ENCODE results near the gene SAMD1. TPM values are rescaled to one million over a fixed set of nuclear protein-coding genes. Genes with fewer than 3 reads are reported as not detected.

SAMD1 gene
- 95.7 and 100 TPM in 2 replicates for total RNA-seq (2021; fragmentation: NEBNext Ultra II Directional; extraction: Animal tissue kit (Norgen Biotek cat#: 25700))
- polyA plus RNA-seq (2011; rRNA removed): 40.0 and 52.4 TPM in 2 replicates
- 48.4 TPM for polyA plus RNA-seq (2011; cell fraction: cytosol; rRNA removed)
- 118 TPM for polyA plus RNA-seq (2011; cell fraction: nucleus; rRNA removed)
- polyA plus RNA-seq (2012, experiment 1 of 2): 53.3 to 76.4 TPM (median 71.1 TPM) in 4 replicates
- 74.0 TPM for polyA plus RNA-seq (2012, experiment 2 of 2)
- polyA plus RNA-seq (2013, experiment 1 of 2): 83.6 TPM
- 81.7 TPM for polyA plus RNA-seq (2013, experiment 2 of 2)
- polyA minus RNA-seq (2011; rRNA and poly(A)+ RNA removed): 7.6 and 10.5 TPM in 2 replicates
- 26.8 TPM for polyA minus RNA-seq (2011; cell fraction: cytosol; rRNA and poly(A)+ RNA removed)
- 18.2 TPM for polyA minus RNA-seq (2011; cell fraction: nucleus; rRNA and poly(A)+ RNA removed)
- long read RNA-seq, experiment 1, transcript SAMD1-202 (5 exons, 2,164 nt): major isoform, 17 of 71 reads
- long read RNA-seq, experiment 1, partial matches to known transcripts: 41 of 71 reads
- long read RNA-seq, experiment 1, other reads (novel, unspliced or antisense): 13 of 71 reads
- long read RNA-seq, experiment 2, partial matches to known transcripts: 2 of 2 reads
- long read RNA-seq, experiment 2, other reads (novel, unspliced or antisense): 0 of 2 reads

GRCh38 chr19:14090509-14091080 is at the start of gene SAMD1:
SAMD1 (minus strand) TSS chr19:14090751.
- Histone ChIP-seq H4K8ac (ENCODE audit: extremely low read depth, insufficient read depth, low read length) (peak within 1 kb of the TSS; percentile 57; the same call in 1 of the 2 replicates), H3K23ac (ENCODE audit: insufficient read length) (no peak within 1 kb of the TSS), H2AFZ (ENCODE audit: low read length) (no peak within 1 kb of the TSS), H3K27ac (ENCODE audit: low read depth, low read length) (no peak within 1 kb of the TSS), H2BK12ac (ENCODE audit: low read depth, low read length) (no peak within 1 kb of the TSS), H3K4me1 (replicated peaks in 1 of 4; ENCODE audit: control insufficient read depth in 3 of 4, insufficient read depth in 4 of 4, low read length in 3 of 4) (peaks cover 3 to 5% (median 4%) of the 10 kb centered on the region in 4 experiments), H3K23me2 (ENCODE audit: low read depth, low read length) (peaks cover 11% of the 10 kb centered on the region), H4K20me1 (replicated peaks in 1 of 2; ENCODE audit: control insufficient read depth in 1 of 2, insufficient read depth in 2 of 2, low read length in 2 of 2) (peaks cover 4 to 6% of the 10 kb centered on the region in 2 experiments), H2AK5ac (ENCODE audit: low read depth, low read length) (no peak within 1 kb of the TSS), H3K27me3 (replicated peaks in 1 of 4; ENCODE audit: control insufficient read depth in 3 of 4, extremely low read depth in 1 of 4, insufficient read depth in 3 of 4, low read length in 3 of 4) (peaks cover 0 to 6% (median 2%) of the 10 kb centered on the region in 4 experiments; a peak in 4 of 7 replicates), H3K56ac (replicated peaks; ENCODE audit: insufficient read length, low read depth, low read length) (peak within 1 kb of the TSS; percentile 30), H2BK15ac (ENCODE audit: low read length) (no peak within 1 kb of the TSS), H3K18ac (ENCODE audit: extremely low read depth, low read length) (no peak within 1 kb of the TSS; the same call in 1 of the 2 replicates), H2BK120ac (replicated peaks; ENCODE audit: low read depth, low read length) (no peak within 1 kb of the TSS), H2BK20ac (ENCODE audit: low read length) (no peak within 1 kb of the TSS), H2BK5ac (ENCODE audit: low read depth, low read length) (no peak within 1 kb of the TSS), H3K79me2 (ENCODE audit: control insufficient read depth in 1 of 2, insufficient read depth in 2 of 2, low read length in 2 of 2) (no peaks in the 10 kb centered on the region), H3K4me3 (ENCODE audit: extremely low read depth in 1 of 4, insufficient read depth in 2 of 4, low read depth in 3 of 4, low read length in 4 of 4) (peak within 1 kb of the TSS; percentile 56 to 83 (median 71)), H3K14ac (ENCODE audit: insufficient read length) (no peak within 1 kb of the TSS), H3K79me1 (ENCODE audit: low read depth, low read length) (no peaks in the 10 kb centered on the region), H3K36me3 (ENCODE audit: control insufficient read depth in 2 of 4, insufficient read depth in 4 of 4, low read length in 3 of 4) (peaks cover 0 to 13% (median 4%) of the 10 kb centered on the region in 4 experiments; a peak in 3 of 8 replicates), H3K4me2 (ENCODE audit: insufficient read depth in 1 of 2, low read depth in 2 of 2, low read length in 2 of 2) (peak within 1 kb of the TSS; percentile 74 to 80), H3K9me3 (ENCODE audit: insufficient read depth in 2 of 2, low read depth in 1 of 2, low read length in 1 of 2) (peaks cover 8% of the 10 kb centered on the region in 2 experiments; a peak in 3 of 4 replicates), H3K9ac (replicated peaks in 1 of 4; ENCODE audit: extremely low read depth in 1 of 4, low read depth in 3 of 4, low read length in 3 of 4) (peak within 1 kb of the TSS; percentile 13 to 73 (median 26); a peak in 4 of 7 replicates), H3K4ac (replicated peaks; ENCODE audit: insufficient read length, low read depth, low read length) (no peak within 1 kb of the TSS), H4K5ac (ENCODE audit: insufficient read length, low read depth, low read length) (peak within 1 kb of the TSS; percentile 22), H4K91ac (replicated peaks; ENCODE audit: insufficient read length, low read length) (no peak within 1 kb of the TSS)
- CTCF ChIA-PET (ENCODE audit: partially characterized antibody): interaction anchor here (1.0 to 1.6 kb wide), 4 partner anchors 20 to 25 kb away, joined by 3 to 11 read pairs (median 6); a partner anchor contains a TSS
- POLR2A ChIA-PET (ENCODE audit: partially characterized antibody): interaction anchor here (1.1 to 1.7 kb wide), 3 partner anchors 19 to 46 kb away, joined by 3 to 6 read pairs (median 5); partner anchors contain the start of gene ASF1B
- peak in 1 of 2 experiments; percentile 67 for DNase-seq (ENCODE audit: low read depth in 1 of 2, low spot score in 2 of 2)
- TF ChIP-seq KDM1A (IDR thresholded peaks at IDR 0.05; ENCODE audit: borderline replicate concordance, low read length) (no peak), TAF1 (IDR thresholded peaks at IDR 0.05; ENCODE audit: low read depth, low read length) (no peak), CBX8 (IDR thresholded peaks at IDR 0.05; ENCODE audit: borderline replicate concordance, low read depth, low read length) (no peak), JUND (IDR thresholded peaks at IDR 0.05; ENCODE audit: low read length) (no peak), POU5F1 (IDR thresholded peaks at IDR 0.05; ENCODE audit: low read depth, low read length) (no peak), SIRT6 (IDR thresholded peaks at IDR 0.05; ENCODE audit: low read length) (no peak)
- no peak for FAIRE-seq
- WGBS, 2 experiments (ENCODE audit: extremely low coverage in 1 of 2, insufficient coverage in 1 of 2, insufficient read length in 1 of 2, insufficient replicate concordance in 2 of 2, low coverage in 1 of 2, low lambda C conversion rate in 2 of 2, missing lambda C conversion rate in 1 of 2): no CpG with 5 or more reads among the region's 65 CpGs
